COR-L47 (cell line): ENCODE data around the gene RPTOR.
"Not testable (repeated sequence)": the region's sequence is repeated elsewhere in the genome, so short reads cannot be mapped to it uniquely, and the experiment has no call there.

Source experiments
- DNase-seq: peaks from one replicate; lab custom pipeline; 2025; lab: John Stamatoyannopoulos, UW

The RPTOR gene

DNA sequence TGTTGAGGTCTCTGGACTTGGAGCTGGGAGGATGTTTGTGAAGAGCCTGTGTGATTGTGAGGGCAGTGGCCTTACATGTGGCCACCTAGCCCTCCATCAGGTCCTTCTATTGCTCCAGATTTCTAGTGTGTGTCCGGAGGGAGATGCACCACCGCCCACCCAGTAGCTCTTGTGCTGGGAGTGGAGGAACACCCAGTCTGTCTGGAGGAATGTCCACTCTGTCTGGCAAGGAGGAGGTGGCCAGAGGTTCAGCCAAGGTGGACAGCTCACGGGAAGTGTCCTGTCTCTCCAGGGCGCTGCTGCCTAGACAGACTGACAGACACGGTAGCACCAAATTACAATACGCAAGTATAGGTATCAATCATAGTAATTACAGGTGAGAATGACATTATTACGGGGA lies 10.6 kb downstream of the RPTOR start:
- no peak for DNase-seq

DNA sequence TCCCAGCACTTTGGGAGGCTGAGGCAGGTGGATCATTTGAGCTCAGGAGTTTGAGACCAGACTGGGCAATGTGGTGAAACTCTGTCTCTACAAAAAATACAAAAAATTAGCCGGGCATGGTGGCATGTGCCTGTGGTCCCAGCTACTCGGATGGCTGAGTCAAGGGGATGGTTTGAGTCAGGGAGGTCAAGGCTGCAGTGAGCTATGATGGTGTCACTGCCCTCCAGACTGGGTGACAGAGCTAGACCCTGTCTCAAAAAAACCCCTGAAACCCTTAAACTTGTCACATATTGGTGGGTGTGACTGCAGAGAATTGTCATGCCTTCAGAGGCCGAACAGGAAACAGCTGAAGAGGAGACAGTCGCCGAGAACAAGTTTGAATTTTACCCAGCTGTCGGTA lies 13.4 kb downstream of the RPTOR start:
- no peak for DNase-seq

DNA sequence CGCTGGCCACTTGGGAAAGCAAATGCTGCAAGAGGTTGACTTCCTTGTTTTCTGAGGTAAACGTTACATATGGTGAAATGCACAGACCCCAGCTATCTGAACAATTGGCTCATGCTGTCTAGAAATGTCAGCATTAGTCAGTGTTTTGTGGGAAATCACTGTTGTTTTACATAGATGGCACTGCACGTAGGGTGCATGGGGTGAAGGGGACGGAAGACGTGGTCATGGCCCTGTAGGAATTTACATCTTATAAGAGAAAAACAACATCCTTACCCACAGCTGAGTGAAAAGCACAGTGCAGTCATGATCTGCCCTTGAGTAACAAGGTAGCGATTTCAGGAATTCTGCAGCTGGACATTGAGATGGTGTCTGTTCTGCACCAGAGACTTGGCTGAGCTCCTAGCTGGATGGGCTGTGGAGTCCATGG lies 15.2 kb downstream of the RPTOR start:
- no peak for DNase-seq

DNA sequence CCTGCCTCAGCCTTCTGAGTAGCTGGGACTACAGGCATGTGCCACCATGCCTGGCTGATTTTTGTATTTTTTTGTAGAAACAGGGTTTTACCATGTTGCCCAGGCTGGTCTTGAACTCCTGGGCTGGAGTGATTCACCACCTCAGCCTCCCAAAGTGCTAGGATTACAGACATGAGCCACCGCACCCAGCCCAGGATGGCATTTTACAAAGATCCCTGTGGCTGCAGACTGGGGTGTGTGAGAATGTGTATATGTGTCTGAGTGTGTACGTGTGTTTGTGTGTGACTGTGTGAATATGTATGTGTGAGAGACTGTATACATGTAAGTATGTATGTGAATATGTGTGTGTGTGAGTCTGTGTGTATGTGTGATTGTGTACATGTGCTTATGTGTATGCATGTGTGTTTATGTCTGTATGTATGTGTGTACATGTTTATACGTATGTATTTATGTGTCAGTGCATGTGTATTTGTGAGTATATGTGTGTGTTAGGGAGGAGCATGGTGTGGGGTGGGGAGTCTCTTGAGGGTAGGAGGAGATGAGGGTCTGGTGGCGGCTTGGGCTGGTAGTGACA lies 17.0 kb downstream of the RPTOR start:
- no peak for DNase-seq

DNA sequence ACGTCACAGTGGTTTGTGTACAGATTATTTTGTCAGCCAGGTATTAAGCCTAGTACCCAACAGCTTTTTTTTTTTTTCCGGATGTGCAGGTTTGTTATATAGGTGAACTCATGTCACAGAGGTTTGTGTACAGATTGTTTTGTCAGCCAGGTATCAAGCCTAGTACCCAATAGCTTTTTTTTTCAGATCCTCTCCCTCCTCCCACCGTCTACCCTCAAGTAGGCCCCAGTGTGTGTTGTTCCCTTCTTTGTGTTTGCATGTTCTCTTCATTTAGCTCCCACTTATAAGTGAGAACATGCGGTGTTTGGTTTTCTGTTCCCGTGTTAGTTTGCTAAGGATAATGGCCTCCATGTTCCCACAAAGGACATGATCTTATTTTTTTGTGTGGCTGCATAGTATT lies 19.9 kb downstream of the RPTOR start:
- no peak for DNase-seq

DNA sequence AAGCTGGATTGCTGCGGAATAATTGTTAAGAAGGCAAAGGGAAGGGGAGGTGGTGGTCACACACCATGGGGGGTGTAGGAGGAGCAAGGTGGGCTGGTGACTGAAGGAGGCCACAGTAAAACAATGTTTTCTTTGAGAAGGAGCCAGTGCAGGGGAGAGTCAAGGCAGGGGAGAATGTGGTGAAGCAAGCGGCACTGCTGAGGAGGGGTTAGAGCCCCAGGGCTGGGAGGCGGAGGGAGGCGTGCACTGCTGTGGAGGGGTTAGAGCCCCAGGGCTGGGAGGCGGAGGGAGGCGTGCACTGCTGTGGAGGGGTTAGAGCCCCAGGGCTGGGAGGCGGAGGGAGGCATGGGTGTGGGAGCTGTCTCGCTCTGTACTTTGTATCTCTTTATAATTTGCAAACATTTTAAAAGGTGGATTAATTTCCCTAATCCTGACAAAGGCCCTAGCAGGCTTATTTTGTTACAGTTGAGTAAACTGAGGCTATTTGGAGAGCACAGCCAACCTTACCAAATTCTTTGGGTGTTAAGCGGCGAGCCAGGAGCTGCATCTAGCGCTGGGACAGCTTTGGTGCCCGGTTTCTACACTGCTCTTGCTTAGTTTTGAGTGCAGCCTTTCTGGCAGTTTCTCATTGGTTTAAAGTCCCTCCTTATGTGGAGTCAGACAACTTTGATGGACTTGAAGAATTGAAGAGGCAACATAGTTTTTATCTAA lies 20.9 kb downstream of the RPTOR start:
- no peak for DNase-seq

DNA sequence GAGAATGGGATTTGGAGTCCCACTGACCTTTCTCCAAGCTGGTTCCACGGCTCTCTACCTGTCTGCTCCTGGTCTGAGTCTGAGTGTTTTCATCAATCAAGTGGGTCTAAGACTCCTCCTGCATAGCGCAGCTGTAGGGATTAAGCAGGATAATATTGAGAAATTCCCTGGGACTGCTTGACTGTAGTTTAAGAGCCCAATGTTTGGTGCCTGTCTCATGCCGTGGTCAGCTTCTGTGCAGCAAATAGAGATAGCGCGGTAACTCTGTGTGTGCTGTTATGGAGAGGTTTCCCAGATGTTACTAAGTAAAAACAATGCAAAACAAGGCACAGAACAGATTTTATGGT lies 21.4 kb downstream of the RPTOR start:
- DNase-seq: no peak

DNA sequence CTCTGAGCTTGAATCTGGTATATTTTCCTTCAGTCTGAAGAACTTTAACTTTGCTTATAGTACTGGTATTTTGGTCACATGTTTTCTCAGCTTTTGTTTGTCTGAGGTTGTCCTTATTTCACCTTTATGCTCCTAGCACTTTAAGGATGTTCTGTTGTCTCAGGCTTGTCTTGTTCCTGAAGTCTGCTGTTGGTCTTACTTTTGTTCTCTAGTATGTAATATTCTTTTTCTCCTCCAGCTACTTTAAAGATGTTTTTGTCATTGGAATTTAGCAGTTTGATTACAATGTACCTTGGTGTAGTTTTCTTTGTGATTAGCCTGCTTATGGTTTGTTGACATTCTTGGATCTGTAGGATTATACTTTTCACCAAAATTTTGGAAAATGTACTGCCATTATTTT lies 23.6 kb downstream of the RPTOR start:
- DNase-seq: no peak

DNA sequence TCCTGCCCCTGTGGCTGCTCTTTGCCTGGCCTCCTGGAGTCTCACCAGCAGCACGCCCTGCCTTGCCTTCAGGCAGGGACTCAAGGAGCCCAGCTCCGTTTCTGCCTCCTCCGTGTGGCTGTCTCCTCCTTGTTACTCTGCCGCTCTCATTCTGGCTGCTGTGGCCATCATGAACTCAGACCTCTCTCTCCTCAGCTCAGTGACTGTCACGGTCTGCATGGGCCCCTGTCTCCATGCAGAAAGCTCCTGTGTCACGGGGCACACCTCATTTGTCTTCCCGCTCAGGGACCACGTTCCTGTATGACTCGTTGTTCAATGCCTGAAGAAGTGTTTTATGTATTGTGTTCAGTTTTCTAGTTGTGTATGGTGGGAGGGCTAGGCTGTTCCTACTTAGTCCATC lies 25.3 kb downstream of the RPTOR start:
- DNase-seq: no peak

DNA sequence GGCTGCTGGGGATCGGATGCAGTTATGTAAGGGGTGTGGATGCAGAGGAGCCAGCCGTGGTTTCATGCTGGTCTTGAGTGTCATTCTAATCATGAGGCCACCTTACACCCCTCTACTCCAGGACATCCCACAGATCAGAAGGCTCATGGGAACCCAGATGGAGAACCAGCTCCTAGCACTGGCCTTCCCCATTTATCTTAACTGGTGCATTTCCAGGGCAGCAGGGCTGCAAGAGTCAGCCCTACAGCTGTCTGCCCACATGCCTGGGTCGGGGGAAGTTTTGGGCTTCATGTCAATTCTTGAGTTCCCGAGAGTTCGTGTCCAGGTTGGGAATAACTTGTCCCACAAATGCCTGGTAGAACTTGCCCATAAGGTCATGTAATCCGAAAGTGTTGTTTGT lies 29.1 kb downstream of the RPTOR start:
- no peak for DNase-seq

DNA sequence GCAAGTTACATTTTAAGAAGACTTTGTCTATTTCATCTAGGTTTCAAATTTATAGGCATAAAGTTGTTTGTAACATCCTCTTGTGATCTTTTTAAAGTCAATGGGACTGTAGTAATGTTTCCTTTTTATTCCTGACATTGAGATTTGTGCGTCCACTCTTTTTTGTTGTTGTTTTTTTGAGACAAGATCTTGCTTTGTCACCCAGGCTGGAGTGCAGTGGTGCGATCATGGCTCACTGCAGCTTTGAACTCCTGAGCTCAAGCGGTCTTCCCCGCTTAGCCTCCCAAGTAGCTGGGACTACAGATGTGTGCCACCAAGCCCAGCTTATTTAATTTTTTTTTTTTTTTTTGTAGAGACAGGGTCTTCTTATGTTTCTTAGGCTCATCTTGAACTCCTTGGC lies 29.9 kb downstream of the RPTOR start:
- no peak for DNase-seq

DNA sequence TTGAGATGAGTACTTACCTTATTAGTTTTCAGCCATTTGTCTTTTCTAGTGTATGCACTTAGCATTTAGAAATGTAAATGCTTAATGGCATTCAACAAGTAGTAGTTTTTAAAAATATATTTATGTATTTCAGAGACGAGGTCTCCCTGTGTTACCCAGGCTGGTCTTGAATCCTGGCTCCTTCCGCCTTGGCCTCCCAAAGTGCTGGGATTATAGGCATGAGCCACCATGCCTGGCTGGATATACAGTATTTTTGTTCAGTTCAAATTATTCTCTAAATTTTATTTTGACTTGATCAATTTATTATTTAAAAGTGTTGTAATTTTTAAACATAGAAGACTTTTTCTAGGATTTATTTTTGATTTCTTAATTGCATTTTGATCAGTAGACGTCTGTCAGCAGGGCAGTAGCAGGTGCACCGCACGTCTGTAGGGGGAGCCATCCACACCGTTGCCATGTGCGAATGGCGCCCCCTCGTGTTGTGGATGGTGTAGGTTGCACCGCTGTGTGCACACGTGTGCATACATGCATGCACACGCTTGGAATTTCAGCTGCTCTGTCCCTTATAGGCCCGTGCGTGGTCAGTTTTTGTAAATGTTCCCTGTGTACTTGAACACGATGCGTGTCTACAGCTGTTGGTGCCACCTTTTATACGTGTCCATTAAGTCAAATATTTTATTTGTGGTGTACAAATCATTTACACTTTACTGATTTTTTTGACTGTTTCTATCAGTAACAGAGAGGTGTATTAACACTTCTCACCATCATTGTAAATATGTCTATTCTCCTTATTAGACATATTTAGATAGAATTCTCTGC lies 30.6 kb downstream of the RPTOR start:
- DNase-seq: peak; percentile 85

DNA sequence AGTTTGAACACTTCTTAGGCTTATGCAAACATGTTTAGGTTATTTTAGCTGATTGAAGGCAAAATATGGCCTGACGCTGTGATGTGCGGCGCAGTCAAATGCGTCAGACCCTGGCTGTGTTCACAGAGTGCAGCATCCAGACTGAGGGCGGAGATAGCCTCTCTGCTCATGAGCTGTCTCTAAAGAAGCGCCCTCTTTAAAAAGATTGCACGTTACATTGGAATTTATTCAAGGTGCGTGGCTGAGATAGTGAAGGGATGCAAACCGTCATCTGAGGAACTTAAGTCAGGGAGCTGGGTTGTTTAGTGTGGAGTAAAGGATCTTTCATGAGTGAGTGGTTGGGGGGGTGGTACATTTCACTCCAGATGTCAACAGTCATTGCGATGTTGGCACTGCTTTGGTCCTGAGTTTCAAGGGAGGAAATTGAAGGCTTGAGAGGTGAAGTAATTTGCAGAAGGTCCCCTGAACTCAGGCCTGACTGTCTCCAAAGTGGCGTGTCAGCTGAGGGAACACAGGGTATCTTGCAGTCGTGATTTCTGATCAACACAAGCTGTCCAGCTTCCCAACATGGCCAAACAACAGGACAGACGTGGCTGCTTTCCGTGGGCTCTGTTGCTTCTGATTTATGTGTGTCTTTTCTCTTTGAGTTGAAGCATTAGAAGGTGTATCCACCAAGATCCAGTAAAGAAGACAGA lies 33.4 kb downstream of the RPTOR start:
- DNase-seq: no peak

DNA sequence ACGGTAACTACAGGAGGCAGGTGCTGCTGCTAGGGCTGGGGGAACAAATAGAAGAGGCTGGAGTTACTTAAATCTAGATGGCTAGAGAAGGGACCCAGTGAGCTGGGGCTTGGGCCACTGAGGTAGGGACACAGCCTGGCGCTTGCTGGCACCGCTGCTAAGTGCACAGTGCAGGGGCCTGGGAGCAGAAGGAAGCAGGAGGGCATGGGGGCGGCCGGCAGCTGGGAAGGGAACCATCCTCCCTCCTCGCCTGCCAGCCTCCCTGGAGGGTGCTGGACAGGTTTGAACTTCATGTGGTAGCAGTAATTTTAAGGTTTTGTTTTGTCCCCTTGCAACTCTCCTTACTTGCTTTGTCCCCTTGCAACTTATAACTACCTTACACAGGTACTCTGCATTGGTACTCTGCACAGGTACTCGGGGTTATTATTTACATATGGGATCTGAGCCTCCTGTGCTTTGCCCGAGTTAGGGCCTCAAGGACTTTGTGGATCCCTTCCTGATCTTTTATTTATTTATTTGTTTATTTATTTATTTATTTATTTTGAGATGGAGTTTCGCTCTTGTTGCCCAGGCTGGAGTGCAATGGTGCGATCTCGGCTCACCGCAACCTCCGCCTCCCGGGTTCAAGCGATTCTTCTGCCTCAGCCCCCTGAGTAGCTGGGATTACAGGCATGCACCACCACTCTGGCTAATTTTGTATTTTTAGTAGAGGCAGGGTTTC lies 34.2 kb downstream of the RPTOR start:
- not testable (repeated sequence) for DNase-seq

DNA sequence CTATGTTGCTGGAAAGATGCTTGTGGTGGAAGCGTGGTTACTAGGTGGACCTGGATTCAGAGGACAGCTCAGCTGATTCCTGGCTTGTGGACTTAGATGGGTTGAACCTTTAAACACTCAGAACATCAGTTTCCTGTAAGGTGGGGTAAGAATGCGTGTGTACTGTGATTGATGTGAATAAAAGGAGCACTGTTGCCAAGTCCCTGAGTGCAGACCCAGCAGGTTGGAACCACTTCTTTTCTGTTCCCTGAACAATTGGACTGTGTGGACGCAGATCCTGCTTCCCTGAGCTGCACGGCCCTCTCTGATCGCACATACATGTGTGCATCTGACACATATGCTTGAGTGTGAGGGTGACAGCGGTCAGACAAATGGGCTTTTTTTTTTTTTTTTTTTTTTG lies 37.5 kb downstream of the RPTOR start:
- DNase-seq: no peak

DNA sequence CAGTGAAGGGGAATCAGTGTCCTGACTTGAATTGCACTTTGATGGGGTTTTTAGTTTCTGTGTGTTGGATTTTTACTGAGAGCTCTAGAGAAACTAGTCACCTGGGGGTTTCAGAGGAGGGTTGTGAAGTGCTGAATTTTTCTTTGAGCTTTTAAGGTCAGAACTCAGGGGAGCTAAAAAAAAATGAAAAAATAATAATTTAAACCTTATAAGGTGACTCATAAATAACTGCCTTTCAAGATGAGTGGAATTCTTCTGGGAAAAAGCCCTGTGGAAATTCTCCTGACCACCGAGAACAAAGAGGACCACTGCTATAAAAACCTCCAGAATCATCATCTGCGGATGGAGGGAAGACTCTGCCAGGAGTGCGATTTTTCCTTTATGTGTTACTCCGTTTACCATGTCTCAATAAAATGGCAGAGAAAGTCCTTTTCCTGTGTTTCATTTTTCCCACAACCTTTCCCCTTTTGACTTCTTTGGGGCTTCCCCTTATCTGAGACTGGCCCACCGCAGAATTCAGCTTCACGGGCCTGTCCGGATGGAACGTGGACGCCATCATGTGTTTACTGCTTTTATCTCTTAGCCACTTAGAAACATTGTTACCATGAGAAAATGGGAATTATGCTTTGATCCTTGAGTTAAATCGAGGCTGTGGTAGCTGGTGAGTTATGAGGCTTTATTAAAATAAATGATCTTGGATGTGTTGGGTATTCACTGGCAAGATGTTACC lies 39.7 kb downstream of the RPTOR start:
- DNase-seq: no peak

DNA sequence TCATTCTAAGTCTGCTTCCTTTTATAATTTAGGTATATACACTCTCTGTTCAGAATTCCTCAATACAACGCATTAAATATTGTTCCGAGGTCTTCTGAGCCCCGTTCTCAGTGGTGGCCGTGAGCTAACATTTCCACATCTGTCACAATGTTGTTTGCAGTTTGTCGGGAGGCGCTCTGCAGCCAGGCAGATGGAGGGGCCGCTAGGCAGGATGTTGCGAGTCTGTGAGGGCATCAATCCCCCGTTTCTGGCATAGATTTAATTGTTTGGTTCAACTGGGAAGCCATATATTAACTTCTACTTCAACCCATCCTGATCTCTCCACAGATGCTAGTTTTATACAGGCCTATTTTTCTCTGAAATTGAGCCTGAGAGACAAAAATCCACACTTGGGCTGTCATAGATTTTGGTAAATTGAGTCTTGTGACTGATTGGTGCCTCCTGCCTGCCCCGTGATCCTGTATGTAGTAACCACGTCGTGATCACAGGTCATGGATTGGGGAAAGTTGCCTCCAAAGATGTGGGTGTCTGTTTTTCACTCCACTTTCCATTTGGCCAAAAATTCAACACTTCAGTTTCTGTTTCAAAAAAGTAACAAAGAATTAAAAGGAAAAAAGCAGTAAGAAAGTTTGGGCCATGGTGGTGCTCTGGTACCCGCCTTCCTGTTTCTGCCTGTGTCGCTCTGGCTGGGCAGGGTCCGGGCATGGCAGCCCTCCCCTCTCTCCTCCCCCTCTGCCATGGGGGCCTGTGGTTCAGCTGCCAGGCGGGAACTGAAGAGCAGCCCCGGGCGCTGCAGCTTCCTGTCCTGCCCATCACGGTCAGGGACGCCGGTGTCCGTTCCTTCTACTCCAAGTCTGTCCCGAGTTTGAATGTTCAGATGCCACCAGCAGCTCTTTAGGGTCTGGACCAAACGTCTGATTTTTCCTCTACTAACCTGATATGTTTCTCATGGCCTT lies 41.5 kb downstream of the RPTOR start:
- no peak for DNase-seq

DNA sequence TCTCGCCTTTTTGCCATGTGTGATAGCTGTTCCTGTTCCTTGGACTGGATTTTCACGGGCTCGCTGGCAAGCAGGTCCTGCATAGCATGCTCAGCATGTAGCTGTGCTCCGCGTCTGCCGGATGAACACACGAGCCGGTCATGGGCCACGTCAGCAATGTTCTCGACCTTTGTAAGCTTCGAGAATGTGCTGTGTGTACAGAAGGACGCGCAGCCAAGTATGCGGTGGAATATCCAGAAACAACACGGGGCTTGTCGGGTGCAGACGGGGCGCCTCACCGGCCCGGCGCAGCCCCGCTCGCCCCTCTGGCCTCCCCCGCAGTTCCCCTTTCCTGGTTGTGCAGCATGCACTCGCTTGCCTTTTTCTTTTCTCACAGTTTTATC lies 42.2 kb downstream of the RPTOR start:
- no peak for DNase-seq

DNA sequence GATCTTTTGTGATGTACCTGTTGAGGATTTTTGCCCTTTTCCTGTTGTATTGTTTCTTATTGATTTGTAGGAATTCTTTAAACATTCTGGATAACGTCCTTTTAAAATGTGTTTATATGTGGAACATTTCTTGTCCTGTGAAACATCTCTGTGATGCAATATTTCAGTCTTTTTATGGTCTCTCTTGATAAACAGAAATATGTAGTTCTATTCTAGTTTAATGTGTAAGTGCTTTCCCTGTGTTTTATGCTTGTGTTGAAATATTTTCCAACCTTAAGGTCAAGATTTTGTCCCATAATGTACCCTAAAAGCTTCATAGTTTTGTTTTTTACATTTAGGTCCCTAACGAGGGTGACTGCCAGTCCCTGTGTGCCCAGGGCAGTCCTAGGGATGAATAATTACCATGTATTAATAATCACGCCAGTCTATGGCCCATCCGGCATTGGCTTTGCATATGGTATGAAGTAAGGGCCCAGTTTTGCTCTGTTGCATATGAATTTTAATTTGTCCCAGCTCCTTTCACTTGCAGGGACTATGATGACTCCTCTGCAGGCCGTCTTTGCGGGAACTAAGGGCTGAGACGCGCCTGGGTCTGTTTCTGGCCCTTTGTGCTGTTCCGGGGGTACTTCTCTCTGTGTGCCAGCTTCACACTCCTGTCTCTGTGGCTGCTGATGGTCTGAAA lies 44.2 kb downstream of the RPTOR start:
- no peak for DNase-seq

DNA sequence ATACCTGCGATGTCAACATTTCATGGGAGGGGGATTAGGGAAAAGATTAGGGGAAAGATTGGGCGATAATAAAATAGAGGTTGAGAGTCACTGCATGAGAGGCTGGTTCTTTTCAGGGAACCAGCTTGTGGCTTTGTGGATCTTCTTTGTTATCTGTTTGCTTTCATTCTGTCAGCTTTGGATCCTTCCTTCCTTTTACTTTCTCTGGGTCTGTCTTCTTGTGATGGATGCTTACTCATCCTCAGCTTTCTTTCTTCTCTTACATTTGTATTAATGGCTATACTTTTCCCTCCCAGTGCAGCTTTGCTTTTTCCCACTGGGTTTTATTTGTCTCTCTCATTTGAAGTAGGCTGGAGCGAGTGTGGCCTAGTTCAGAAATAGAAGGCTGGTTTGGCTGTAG lies 47.1 kb downstream of the RPTOR start:
- DNase-seq: no peak
